Endodermal cell (in vitro differentiated cells): ENCODE results near the gene ZNF136. TPM values are rescaled to one million over a fixed set of nuclear protein-coding genes. Genes with fewer than 3 reads are reported as not detected.

Experiments
- DNase-seq: peaks from one replicate; pipeline ENCODE4 v3.0.0-alpha.2; 2017
- H3K27ac ChIP-seq: 2 replicates; pipeline ENCODE4 v1.5.1; 2013; ENCODE audit warnings: mild to moderate bottlenecking, low read depth, low read length, moderate library complexity
- H3K27me3 ChIP-seq: 2 replicates; pipeline ENCODE4 v1.6.1; 2013; ENCODE audit warnings: mild to moderate bottlenecking, low read length, moderate library complexity; ENCODE audit not compliant: insufficient read depth, control insufficient read depth, poor library complexity, severe bottlenecking
- H3K36me3 ChIP-seq: 2 replicates; pipeline ENCODE4 v1.7.0; 2013; ENCODE audit warnings: mild to moderate bottlenecking, low read length, moderate library complexity; ENCODE audit not compliant: control insufficient read depth, insufficient read depth
- H3K4me1 ChIP-seq: one replicate; pipeline ENCODE4 v1.7.0; 2013; ENCODE audit warnings: low read length; ENCODE audit not compliant: control insufficient read depth, insufficient read depth
- H3K4me3 ChIP-seq: 2 replicates; pipeline ENCODE4 v1.5.1; 2013; ENCODE audit warnings: mild to moderate bottlenecking, low read length, moderate library complexity
- H3K9ac ChIP-seq: 2 replicates; pipeline ENCODE4 v1.6.1; 2013; ENCODE audit warnings: mild to moderate bottlenecking, low read length, moderate library complexity; ENCODE audit not compliant: poor library complexity, severe bottlenecking; ENCODE audit errors: extremely low read depth
- H3K9me3 ChIP-seq: 2 replicates; pipeline ENCODE4 v1.6.1; 2013; ENCODE audit warnings: mild to moderate bottlenecking, low read length, moderate library complexity; ENCODE audit not compliant: control insufficient read depth
- H3K27ac Mint-ChIP-seq: 2 replicates; pipeline ENCODE4 v1.8.0; 2020; ENCODE audit warnings: mixed read lengths
- H3K27me3 Mint-ChIP-seq: 2 replicates; pipeline ENCODE4 v1.8.0; 2021; ENCODE audit warnings: mild to moderate bottlenecking, mixed read lengths; ENCODE audit not compliant: insufficient read depth
- H3K36me3 Mint-ChIP-seq: 2 replicates; pipeline ENCODE4 v1.8.0; 2020; ENCODE audit warnings: low read depth, mixed read lengths
- H3K4me1 Mint-ChIP-seq: 2 replicates; pipeline ENCODE4 v1.8.0; 2020; ENCODE audit warnings: mixed read lengths
- H3K4me3 Mint-ChIP-seq: 2 replicates; pipeline ENCODE4 v1.8.0; 2020; ENCODE audit warnings: mild to moderate bottlenecking, moderate library complexity, mixed read lengths
- H3K9me3 Mint-ChIP-seq: 2 replicates; pipeline ENCODE4 v1.8.0; 2020; ENCODE audit warnings: mild to moderate bottlenecking, mixed read lengths
- CTCF ChIP-seq: fragments of 200-600 bp; sonication (generic); conservative IDR thresholded peaks from 2 replicates; pipeline ENCODE4 v1.5.0; 2021; ENCODE audit warnings: antibody characterized with exemption, mild to moderate bottlenecking
- WGBS, 2 experiments: methylation state at CpG; one replicate each; pipeline versions ENCODE4 v1.1.5 to v1.1.7; 2013; ENCODE audit warnings: missing lambda C conversion rate in 2 of 2, mixed read lengths in 1 of 2; ENCODE audit not compliant: insufficient coverage in 1 of 2, insufficient read length in 1 of 2; 5-methylcytosine and 5-hydroxymethylcytosine counted together
- total RNA-seq, 2 donors: library from RNA; stranded (reverse); fragmentation: NEBNext Ultra II Directional in 1 of 2; extraction: Animal tissue kit (Norgen Biotek cat#: 25700) in 1 of 2; gene quantifications; 2 replicates in 1 of 2; 3 replicates in 1 of 2; pipeline ENCODE4 v1.2.1, GENCODE V29; 2021

The ZNF136 gene
- total RNA-seq, 2 donors from 2014 or later, result 9.2 to 16.2 TPM

GRCh38 chr19:12237143-12237839, 74.4 kb downstream of the ZNF136 start:
- Histone ChIP-seq H3K9me3 (peaks cover 37% of the 10 kb centered on the region), H3K27me3 (no peaks in the 10 kb centered on the region), H3K36me3 (no peaks in the 10 kb centered on the region), H3K4me1 (no peaks in the 10 kb centered on the region), H3K4me3 (no peak overlapping the region), H3K9ac (no peak overlapping the region), H3K27ac (no peak overlapping the region)
- no peak for TF ChIP-seq CTCF
- H3K27ac Mint-ChIP-seq, result no peak overlapping the region
- no peak overlapping the region for H3K4me3 Mint-ChIP-seq
- H3K9me3 Mint-ChIP-seq, result peaks cover 84% of the 10 kb centered on the region
- DNase-seq, result no peak
- peaks cover 17% of the 10 kb centered on the region for H3K36me3 Mint-ChIP-seq
- no peaks in the 10 kb centered on the region for H3K4me1 Mint-ChIP-seq
- WGBS, 2 experiments, result 94 to 96% methylated on average over 13 to 37 of the region's 37 CpGs
- H3K27me3 Mint-ChIP-seq, result no peaks in the 10 kb centered on the region

Other genes starting within 250 kb of the ZNF136 start
- gene ZNF700, start 238.0 kb upstream of the ZNF136 start, total RNA-seq, result 10 to 100 TPM; 11.6 to 19.2 TPM
- gene ZNF763, start 198.1 kb upstream of the ZNF136 start, total RNA-seq, result 1 to 10 TPM; 4.4 to 5.0 TPM
- 1 to 10 TPM; 3.9 to 7.9 TPM for gene ZNF433, start 127.4 kb upstream of the ZNF136 start, total RNA-seq
- gene ZNF878, start 110.1 kb upstream of the ZNF136 start, total RNA-seq, result 1 to 10 TPM; 1.6 to 3.7 TPM
- 10 to 100 TPM; 10.3 to 17.9 TPM for gene ZNF844, start 98.4 kb upstream of the ZNF136 start, total RNA-seq
- gene ZNF20, start 22.7 kb upstream of the ZNF136 start, total RNA-seq, result 10 to 100 TPM; 10.2 to 10.6 TPM
- gene ZNF625, start 6.4 kb upstream of the ZNF136 start, total RNA-seq, result 10 to 100 TPM; 30.2 to 40.0 TPM
- 1 to 10 TPM; 9.5 TPM for gene ZNF44, start 131.8 kb downstream of the ZNF136 start, total RNA-seq
- 1 to 10 TPM; 2.2 to 3.1 TPM for gene ZNF563, start 170.5 kb downstream of the ZNF136 start, total RNA-seq
- 1 to 10 TPM; 2.7 to 3.5 TPM for gene ZNF442, start 202.6 kb downstream of the ZNF136 start, total RNA-seq
- 1 to 10 TPM; 8.6 to 9.1 TPM for gene ZNF799, start 238.2 kb downstream of the ZNF136 start, total RNA-seq